ENCODE results near the gene SLC44A1. TPM values are rescaled to one million over a fixed set of nuclear protein-coding genes. Genes with fewer than 3 reads are reported as not detected.
A peak's percentile ranks its signal among the peaks of the same experiment; 100 is the strongest.

The SLC44A1 gene
- total RNA-seq, 1 donor from 2014 or later: 13.9 TPM

DNA sequence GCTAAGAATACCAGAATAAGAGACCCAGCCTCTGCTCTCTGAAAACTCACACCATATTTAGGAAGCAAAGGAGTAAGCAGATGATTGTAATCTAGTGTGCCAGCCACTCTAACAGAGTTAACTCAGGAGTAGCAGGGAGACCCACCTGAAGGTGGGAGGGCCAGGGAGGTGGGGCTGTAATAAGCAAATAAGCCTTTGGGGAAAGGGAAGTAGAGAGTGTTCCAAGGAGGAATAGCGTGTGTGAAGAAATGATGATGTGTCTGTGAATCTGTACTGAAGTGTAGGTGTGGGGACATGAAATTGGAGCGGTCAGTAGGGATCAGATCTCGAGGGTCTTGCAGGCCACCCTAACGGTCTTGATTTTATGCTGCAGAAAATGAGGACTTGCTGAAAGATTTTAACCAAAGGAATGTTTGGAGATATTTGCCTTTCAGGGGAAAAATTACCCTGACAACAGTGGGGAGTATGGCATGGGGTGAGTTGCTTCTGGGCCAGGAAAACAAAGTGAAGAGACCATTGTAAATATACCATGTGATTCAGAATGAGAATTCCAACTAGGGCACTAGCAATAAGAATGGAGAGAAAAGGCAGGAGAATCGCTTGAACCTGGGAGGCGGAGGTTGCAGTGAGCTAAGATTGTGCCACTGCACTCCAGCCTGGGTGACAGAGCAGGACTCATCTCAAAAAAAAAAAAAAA is 159.2 kb downstream of the SLC44A1 start:
- TF ChIP-seq, protein P1, sequence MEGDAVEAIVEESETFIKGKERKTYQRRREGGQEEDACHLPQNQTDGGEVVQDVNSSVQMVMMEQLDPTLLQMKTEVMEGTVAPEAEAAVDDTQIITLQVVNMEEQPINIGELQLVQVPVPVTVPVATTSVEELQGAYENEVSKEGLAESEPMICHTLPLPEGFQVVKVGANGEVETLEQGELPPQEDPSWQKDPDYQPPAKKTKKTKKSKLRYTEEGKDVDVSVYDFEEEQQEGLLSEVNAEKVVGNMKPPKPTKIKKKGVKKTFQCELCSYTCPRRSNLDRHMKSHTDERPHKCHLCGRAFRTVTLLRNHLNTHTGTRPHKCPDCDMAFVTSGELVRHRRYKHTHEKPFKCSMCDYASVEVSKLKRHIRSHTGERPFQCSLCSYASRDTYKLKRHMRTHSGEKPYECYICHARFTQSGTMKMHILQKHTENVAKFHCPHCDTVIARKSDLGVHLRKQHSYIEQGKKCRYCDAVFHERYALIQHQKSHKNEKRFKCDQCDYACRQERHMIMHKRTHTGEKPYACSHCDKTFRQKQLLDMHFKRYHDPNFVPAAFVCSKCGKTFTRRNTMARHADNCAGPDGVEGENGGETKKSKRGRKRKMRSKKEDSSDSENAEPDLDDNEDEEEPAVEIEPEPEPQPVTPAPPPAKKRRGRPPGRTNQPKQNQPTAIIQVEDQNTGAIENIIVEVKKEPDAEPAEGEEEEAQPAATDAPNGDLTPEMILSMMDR (conservative IDR thresholded peaks at IDR 0.05): no peak
- peaks cover 13% of the 10 kb centered on the region for H3K4me1 Mint-ChIP-seq
- peaks cover 3% of the 10 kb centered on the region for H3K36me3 Mint-ChIP-seq (ENCODE audit: low read depth)
- no peak overlapping the region for H3K27ac Mint-ChIP-seq (ENCODE audit: unreplicated experiment)
- no peak for DNase-seq (ENCODE audit: low read depth, low spot score)
- no peaks in the 10 kb centered on the region for H3K27me3 Mint-ChIP-seq (ENCODE audit: low read depth)
- H3K4me3 Mint-ChIP-seq: no peak overlapping the region
- H3K9me3 Mint-ChIP-seq: peaks cover 4% of the 10 kb centered on the region

DNA sequence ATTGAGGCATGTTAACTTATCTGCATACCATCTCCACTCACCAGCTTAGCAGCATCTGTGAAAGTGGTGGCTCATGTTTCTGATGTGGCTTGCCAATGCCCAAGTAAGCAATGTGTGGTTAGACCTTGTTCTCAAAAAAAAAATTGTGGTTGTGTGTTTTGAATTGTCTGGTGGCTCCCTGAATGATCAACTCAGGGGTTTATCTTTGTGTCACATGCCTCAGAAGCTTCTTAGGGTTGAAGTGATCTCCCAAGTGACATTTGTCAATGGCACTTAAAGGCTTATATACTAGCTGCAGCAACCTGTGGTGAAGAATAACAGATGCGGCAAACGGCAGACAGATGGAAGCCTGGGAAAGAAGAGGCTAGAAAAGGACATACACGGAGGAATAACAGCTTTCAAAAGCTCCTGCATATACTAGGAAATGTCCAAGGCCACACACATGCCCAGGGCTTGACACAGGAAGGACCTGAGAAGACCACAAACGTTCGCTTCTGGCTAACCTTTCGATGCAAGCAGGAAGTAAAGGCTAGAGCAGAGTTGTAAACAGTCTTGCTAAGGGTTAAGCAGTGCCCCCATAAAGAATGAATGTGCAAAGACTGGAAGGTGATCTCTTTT is 161.2 kb downstream of the SLC44A1 start:
- no peaks in the 10 kb centered on the region for H3K27me3 Mint-ChIP-seq (ENCODE audit: low read depth)
- no peak overlapping the region for H3K27ac Mint-ChIP-seq (ENCODE audit: unreplicated experiment)
- no peak for DNase-seq (ENCODE audit: low read depth, low spot score)
- peaks cover 3% of the 10 kb centered on the region for H3K36me3 Mint-ChIP-seq (ENCODE audit: low read depth)
- peaks cover 8% of the 10 kb centered on the region for H3K9me3 Mint-ChIP-seq
- TF ChIP-seq, protein P1 (conservative IDR thresholded peaks at IDR 0.05): no peak
- peaks cover 13% of the 10 kb centered on the region for H3K4me1 Mint-ChIP-seq
- no peak overlapping the region for H3K4me3 Mint-ChIP-seq

DNA sequence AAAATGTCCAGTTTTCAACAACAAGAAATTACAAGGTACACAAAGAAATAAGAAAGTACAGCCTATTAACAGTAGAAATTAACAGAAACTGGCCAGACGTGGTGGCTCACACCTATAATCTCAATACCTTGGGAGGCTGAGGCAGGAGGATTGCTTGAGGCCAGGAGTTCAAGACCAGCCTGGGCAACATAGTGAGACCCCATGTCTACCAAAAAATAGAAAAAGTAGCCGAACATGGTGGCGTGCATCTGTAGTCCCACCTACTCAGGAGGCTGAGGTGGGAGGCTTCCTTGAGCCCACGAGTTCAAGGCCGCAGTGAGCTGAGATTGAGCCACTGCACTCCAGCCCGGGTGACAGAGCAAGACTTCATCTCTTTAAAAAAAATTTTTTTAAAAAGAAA is 161.9 kb downstream of the SLC44A1 start:
- TF ChIP-seq, protein P1 (conservative IDR thresholded peaks at IDR 0.05): no peak
- Mint-ChIP-seq H3K9me3 (peaks cover 9% of the 10 kb centered on the region), H3K4me3 (no peak overlapping the region), H3K27ac (ENCODE audit: unreplicated experiment) (no peak overlapping the region), H3K4me1 (peaks cover 13% of the 10 kb centered on the region), H3K27me3 (ENCODE audit: low read depth) (no peaks in the 10 kb centered on the region), H3K36me3 (ENCODE audit: low read depth) (peaks cover 3% of the 10 kb centered on the region)
- no peak for DNase-seq (ENCODE audit: low read depth, low spot score)

DNA sequence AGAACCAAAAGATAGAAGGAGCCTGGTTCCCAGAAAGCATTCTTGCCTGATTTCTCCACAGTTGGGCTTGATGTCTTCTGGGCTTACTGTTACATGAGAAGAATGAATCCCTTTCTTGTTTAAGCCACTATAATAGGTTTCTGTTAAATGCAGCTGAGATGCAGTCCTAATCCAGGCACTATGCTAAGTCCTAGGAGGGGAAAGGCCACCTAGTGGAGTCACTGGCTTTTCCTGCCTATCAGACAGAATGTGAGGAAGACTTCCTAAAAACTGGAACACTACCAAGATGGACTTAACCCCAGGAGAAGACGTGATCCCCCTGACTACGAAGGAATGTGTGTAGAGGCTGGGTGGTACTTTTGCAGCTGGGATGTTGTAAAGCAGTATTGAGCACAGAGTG is 169.1 kb downstream of the SLC44A1 start:
- TF ChIP-seq, protein P1 (conservative IDR thresholded peaks at IDR 0.05): peak; percentile 47
- Mint-ChIP-seq H3K36me3 (ENCODE audit: low read depth) (no peaks in the 10 kb centered on the region), H3K4me3 (no peak overlapping the region), H3K4me1 (peaks cover 17% of the 10 kb centered on the region), H3K27ac (ENCODE audit: unreplicated experiment) (no peak overlapping the region), H3K9me3 (peaks cover 9% of the 10 kb centered on the region), H3K27me3 (ENCODE audit: low read depth) (no peaks in the 10 kb centered on the region)
- DNase-seq (ENCODE audit: low read depth, low spot score): no peak

DNA sequence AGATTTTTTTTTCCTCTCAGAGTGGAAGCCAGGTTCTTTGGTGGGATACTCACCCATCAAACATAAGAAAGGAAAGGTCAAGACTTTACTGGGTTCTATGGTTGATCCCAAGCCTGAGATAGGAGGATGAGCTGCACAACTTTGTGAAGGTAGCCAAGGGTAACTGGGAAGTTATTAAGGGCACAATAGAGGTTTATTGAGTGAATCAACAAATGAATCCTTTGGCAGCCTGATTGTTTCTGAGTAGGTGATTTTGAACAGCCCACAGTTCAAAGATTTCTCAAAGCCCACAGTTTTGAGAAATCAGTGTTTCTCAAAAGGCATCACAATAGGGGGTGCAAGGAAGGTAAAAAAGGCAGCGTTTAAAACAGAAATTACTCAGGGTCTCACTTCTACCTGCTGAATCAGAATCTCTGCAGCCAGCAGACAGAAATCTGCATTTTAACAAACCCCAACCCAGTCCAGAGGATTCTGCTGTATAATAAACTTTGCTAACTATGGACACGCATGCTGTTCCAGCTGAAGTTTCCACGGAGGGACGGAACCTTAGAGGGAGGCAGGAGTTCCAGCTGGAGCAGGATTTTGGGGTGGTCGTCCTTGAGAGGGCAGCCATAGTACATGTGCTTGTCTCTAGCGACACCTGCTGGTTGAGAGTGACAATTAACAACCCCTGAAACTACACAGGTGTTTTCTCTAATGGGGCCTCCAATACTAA is 170.7 kb downstream of the SLC44A1 start:
- H3K27ac Mint-ChIP-seq (ENCODE audit: unreplicated experiment): no peak overlapping the region

More for the DNA sequence above, 170.7 kb downstream of the SLC44A1 start:
- peak; percentile 75 for DNase-seq (ENCODE audit: low read depth, low spot score)
- Mint-ChIP-seq H3K4me3 (peak overlapping the region; percentile 28), H3K9me3 (peaks cover 8% of the 10 kb centered on the region), H3K36me3 (ENCODE audit: low read depth) (no peaks in the 10 kb centered on the region), H3K27me3 (ENCODE audit: low read depth) (no peaks in the 10 kb centered on the region), H3K4me1 (peaks cover 20% of the 10 kb centered on the region)
- TF ChIP-seq, protein P1 (conservative IDR thresholded peaks at IDR 0.05): peak; percentile 97
